Activated CD4-positive, alpha-beta memory T cell treated with anti-CD3 and anti-CD28 coated beads for 36 hours (primary cell): ENCODE measurements around the gene SDHA. TPM values are rescaled to one million over a fixed set of nuclear protein-coding genes. Genes with fewer than 3 reads are reported as not detected.
"Not testable (repeated sequence)": the region's sequence is repeated elsewhere in the genome, so short reads cannot be mapped to it uniquely, and the experiment has no call there.

Experiments used
- CTCF ChIA-PET: fragments of 350-600 bp; sonication (Branson Sonifier 250); formaldehyde crosslinking; loops from one replicate; lab custom pipeline; 2021; ENCODE audit warnings: antibody characterized with exemption, inconsistent platforms; lab: Charles Lee
- POLR2A ChIA-PET: fragments of 350-600 bp; sonication (Branson Sonifier 250); formaldehyde crosslinking; loops from one replicate; lab custom pipeline; 2021; ENCODE audit warnings: antibody characterized with exemption; lab: Charles Lee
- DNase-seq: peaks from one replicate; pipeline ENCODE4 v3.0.0-alpha.2; 2020
- H3K27ac Mint-ChIP-seq: one replicate; pipeline ENCODE4 v1.8.0; 2021; ENCODE audit warnings: mixed read lengths
- H3K27me3 Mint-ChIP-seq: one replicate; pipeline ENCODE4 v1.8.0; 2021; ENCODE audit warnings: mixed read lengths
- H3K36me3 Mint-ChIP-seq: one replicate; pipeline ENCODE4 v1.8.0; 2021; ENCODE audit warnings: mixed read lengths
- H3K4me1 Mint-ChIP-seq: one replicate; pipeline ENCODE4 v1.8.0; 2021; ENCODE audit warnings: low read depth, mixed read lengths
- H3K4me3 Mint-ChIP-seq: one replicate; pipeline ENCODE4 v1.8.0; 2021; ENCODE audit warnings: mild to moderate bottlenecking, mixed read lengths
- H3K9me3 Mint-ChIP-seq: one replicate; pipeline ENCODE4 v1.8.0; 2021; ENCODE audit warnings: mixed read lengths
- intact Hi-C: fragments of 100-400 bp; cut with micrococcal nuclease; formaldehyde crosslinking; loops from one replicate; pipeline ENCODE4 v1.15.1; 2023
- total RNA-seq, 2 experiments: library from RNA; stranded (reverse); gene quantifications; one replicate each; pipeline ENCODE4 v1.2.3, GENCODE V29; 2021

Gene SDHA
- total RNA-seq, 2 experiments from 2014 or later: 142 to 143 TPM

DNA sequence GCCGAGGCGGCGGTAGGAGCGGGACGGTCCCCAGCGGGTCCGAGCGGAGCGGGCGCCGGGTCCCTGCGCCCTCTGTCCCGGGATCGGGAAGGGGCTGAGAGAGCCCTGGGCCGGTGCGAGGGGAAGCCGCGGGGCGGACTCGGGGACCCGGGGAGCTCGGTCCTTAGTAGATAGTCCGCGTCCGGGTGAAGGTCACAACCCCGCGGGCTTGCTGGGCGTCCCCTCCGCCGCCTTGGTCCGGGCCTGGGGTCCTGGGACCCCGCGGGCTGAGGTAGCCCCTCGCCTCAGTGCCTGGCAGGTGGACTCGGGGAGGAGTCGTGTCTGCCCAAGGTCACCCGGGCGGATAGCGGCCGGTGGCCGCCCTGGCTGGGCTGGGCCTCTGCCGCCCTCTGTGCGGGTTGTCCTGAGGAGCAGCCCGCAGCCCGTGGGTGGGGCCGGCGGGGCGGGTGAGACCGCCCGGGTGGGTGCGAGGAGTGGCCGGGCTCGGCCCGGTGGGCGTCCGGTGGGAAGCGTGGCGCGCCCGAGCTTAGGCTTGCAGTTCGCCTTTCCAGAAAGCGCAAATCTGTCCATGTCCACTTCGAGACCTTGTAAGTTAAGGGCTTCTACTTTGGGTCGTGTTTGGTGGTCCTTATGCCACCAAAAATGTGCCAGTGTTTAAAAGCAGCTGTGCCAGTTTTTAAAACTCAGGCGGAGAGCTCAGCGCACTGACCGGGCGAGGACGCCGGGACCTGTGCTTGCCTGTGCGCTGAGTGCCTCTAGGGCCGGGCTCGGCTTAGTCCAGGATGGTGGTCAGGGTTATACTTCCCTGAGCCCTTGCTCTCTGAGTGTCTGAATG is 554 bp downstream of the SDHA start:
- peaks cover 61% of the 10 kb centered on the region for H3K4me1 Mint-ChIP-seq
- H3K9me3 Mint-ChIP-seq: no peaks in the 10 kb centered on the region
- ChIA-PET POLR2A (interaction anchor here (1.0 to 2.2 kb wide), 3 partner anchors 11 to 52 kb away, joined by 3 to 10 read pairs (median 4); partner anchors contain the start of gene PDCD6), CTCF (interaction anchor here (1.0 to 3.6 kb wide), 2 partner anchors 30 to 228 kb away, joined by 3 to 20 read pairs; no protein-coding TSS in a partner anchor)
- peak; percentile 34 for DNase-seq
- peak overlapping the region; percentile 92 for H3K4me3 Mint-ChIP-seq
- intact Hi-C loops: loop anchor here (1.0 to 10.0 kb wide), 4 partner anchors 30 to 236 kb away; partner anchors contain the start of gene PDCD6
- H3K27me3 Mint-ChIP-seq: no peaks in the 10 kb centered on the region
- H3K36me3 Mint-ChIP-seq: peaks cover 15% of the 10 kb centered on the region
- H3K27ac Mint-ChIP-seq: peak overlapping the region; percentile 90

DNA sequence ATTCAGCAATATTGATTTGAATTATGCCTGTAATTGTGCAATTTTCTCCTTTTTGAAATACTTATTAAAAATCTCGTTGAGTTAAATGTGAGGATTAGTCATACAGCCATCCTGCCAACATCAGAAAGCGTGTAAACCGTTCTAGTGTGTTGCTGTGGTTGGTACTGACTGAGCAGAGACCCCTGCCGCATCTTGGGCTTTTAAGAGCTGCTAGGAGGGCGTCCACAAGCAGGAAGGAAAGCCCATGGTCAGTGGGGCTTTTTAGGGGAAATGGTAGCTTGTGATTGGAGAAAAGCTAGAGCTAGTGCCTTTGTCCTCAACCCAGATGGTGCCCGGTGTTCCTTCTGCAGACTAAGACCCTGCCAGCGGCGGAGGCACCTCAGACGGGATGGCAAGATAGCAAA is 1.3 kb downstream of the SDHA start:
- intact Hi-C loops: loop anchor here (1.0 to 10.0 kb wide), 4 partner anchors 31 to 235 kb away; partner anchors contain the start of gene PDCD6
- Mint-ChIP-seq H3K4me1 (peaks cover 58% of the 10 kb centered on the region), H3K4me3 (peak overlapping the region; percentile 92), H3K36me3 (peaks cover 8% of the 10 kb centered on the region), H3K27ac (peak overlapping the region; percentile 90), H3K9me3 (no peaks in the 10 kb centered on the region), H3K27me3 (no peaks in the 10 kb centered on the region)
- DNase-seq: peak; percentile 32
- ChIA-PET CTCF (interaction anchor here (3.6 kb wide), 1 partner anchor 31 kb away, joined by 20 read pairs; no protein-coding TSS in a partner anchor), POLR2A (interaction anchor here (1.0 to 2.2 kb wide), 3 partner anchors 12 to 51 kb away, joined by 3 to 10 read pairs (median 4); partner anchors contain the start of gene PDCD6)

DNA sequence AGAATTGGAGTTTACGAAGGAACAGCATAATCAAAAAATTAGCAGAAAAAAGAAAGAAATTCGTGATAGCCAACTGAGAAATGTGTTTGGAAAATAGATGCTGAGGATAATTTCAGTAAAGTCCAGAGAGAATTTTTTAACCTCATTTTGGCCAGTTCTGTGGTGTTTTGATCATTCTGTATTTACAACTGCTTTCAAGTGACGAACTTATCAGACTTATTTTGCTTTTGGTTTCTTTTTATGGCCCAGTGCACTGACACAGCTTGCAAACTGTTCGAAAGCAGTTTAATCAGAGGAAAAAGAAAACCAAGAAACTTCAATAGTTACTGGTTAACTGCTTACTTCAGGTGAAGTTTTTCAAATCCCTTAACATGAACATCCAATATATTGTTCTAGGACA is 1.9 kb downstream of the SDHA start:
- Mint-ChIP-seq H3K4me1 (peaks cover 54% of the 10 kb centered on the region), H3K9me3 (no peaks in the 10 kb centered on the region), H3K27ac (peak overlapping the region; percentile 90), H3K27me3 (no peaks in the 10 kb centered on the region), H3K36me3 (peaks cover 11% of the 10 kb centered on the region), H3K4me3 (peak overlapping the region; percentile 92)
- POLR2A ChIA-PET: interaction anchor here (1.0 to 1.5 kb wide), 2 partner anchors 13 to 32 kb away, joined by 3 to 4 read pairs; no protein-coding TSS in a partner anchor
- intact Hi-C loops: loop anchor here (1.0 to 10.0 kb wide), 4 partner anchors 31 to 235 kb away; partner anchors contain the start of gene PDCD6
- DNase-seq: no peak
- CTCF ChIA-PET: interaction anchor here (3.6 kb wide), 1 partner anchor 32 kb away, joined by 20 read pairs; no protein-coding TSS in a partner anchor

DNA sequence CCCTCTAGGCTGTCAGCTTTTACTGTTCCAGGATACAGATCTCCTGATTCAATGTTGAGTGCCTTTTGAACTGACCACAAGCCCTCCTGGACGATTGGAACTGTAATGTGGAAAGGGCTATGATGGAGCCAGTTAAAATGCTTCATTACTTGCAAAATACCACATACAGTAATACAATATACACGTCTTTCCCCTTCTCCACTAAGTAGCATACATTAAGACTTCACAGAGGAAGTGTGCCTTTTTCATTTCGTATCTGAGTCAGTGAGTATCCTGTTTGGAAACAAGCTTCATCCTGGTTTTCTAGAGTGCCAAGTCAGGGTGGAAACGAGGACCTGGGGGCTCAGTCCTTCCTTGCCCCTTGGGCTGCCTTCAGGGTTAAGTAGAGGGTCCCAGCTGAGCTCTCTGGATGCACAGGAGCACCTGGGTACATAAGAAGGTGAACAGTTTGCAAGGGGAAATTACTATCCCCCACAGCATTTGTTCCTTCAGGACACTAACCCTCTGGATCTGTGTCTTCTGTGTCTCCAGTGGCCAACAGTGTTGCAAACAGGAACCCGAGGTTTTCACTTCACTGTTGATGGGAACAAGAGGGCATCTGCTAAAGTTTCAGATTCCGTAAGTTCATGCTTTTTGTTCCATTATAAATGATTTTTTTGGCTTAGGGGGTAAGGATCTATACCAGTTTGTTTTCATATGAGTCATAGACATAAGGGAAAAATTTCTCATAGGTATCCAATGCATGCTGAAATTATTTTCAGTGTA is 5.0 kb downstream of the SDHA start:
- Mint-ChIP-seq H3K4me1 (peaks cover 37% of the 10 kb centered on the region), H3K36me3 (peaks cover 23% of the 10 kb centered on the region), H3K27ac (peak overlapping the region; percentile 65)
- H3K9me3 Mint-ChIP-seq, H3K4me3 Mint-ChIP-seq, H3K27me3 Mint-ChIP-seq, CTCF ChIA-PET, POLR2A ChIA-PET, DNase-seq, intact Hi-C loops: not testable (repeated sequence)

DNA sequence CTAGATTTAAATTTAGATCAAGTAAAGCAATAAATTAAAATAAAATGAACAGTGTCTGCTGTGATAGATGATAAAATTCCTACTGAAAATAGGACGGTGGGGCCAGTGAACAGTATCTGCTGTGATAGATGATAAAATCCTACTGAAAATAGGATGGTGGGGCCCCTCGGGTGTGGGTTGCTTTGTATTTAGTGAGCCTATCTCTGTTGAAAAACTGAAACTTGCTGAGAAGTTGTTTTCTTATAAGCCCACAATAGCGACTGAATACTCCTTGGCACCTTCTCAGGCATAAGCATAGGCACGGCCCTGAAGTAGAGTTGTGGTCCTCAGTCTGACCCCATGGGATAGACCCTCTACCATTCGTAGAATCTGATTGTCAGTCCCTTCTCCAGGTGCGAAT is 5.7 kb downstream of the SDHA start:
- no peak for DNase-seq
- Mint-ChIP-seq H3K27me3 (no peaks in the 10 kb centered on the region), H3K4me3 (no peak overlapping the region), H3K27ac (no peak overlapping the region), H3K36me3 (peaks cover 23% of the 10 kb centered on the region), H3K9me3 (no peaks in the 10 kb centered on the region), H3K4me1 (peaks cover 37% of the 10 kb centered on the region)
- ChIA-PET POLR2A (no interaction called here), CTCF (no interaction called here)
- intact Hi-C loops: no loop called here

DNA sequence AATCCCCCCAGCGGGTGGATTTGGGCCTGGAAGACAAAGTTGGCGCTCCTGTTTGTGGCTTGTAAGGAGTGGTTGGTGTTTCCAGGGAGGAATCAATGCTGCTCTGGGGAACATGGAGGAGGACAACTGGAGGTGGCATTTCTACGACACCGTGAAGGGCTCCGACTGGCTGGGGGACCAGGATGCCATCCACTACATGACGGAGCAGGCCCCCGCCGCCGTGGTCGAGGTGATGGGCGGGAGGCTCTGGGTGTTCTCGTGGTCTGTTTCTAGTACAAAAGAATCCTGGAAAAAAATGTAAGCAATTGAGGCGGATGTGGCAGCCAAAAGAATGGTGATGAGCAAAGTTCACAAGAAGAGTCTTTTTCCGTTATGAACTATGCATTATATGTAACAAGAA is 7.2 kb downstream of the SDHA start:
- H3K27ac Mint-ChIP-seq: peak overlapping the region; percentile 39
- intact Hi-C loops: no loop called here
- no peaks in the 10 kb centered on the region for H3K9me3 Mint-ChIP-seq
- H3K27me3 Mint-ChIP-seq: no peaks in the 10 kb centered on the region
- ChIA-PET CTCF (no interaction called here), POLR2A (no interaction called here)
- no peak for DNase-seq
- H3K36me3 Mint-ChIP-seq: peaks cover 30% of the 10 kb centered on the region
- H3K4me3 Mint-ChIP-seq: no peak overlapping the region
- peaks cover 33% of the 10 kb centered on the region for H3K4me1 Mint-ChIP-seq

DNA sequence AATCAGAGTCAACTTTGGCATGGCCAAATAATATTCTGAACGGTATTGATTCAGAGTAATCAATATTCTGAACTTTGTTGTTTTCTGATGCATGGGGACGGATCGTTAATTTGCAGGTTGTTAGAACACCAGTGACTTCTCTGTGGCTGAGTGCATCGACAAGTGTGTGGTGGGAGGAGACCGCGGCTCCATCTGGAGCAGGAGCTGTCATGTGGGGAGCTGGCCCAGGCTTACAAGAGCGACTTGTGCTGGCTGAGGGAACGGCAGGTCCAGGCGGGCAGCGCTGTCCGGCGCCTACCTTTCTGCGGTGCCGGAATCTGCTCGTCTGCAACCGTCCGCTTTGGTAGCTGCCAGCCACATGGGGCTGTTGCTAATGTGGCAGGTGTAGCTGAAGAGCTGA is 9.3 kb downstream of the SDHA start:
- Mint-ChIP-seq H3K4me1 (peaks cover 19% of the 10 kb centered on the region), H3K36me3 (peaks cover 43% of the 10 kb centered on the region)
- CTCF ChIA-PET, POLR2A ChIA-PET, DNase-seq, H3K4me3 Mint-ChIP-seq, H3K27ac Mint-ChIP-seq, H3K9me3 Mint-ChIP-seq, intact Hi-C loops, H3K27me3 Mint-ChIP-seq: not testable (repeated sequence)

DNA sequence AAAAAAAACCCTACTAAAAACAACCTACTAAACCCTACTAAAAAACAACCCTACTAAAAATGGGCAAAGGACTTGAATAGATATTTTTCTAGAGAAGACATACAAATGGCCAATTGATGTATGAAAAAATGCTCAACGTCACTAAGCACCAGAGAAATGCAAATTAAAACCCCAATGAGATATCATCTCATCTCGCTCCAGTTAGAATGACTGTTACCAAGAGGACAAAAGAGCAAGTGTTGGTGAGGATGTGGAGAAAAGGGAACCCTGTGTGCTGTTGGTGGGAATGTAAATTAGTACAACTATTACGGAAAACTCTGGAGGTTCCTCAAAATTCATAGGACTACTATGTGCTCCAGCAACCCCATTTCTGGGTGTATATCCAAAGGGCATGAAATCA is 10.8 kb downstream of the SDHA start:
- ChIA-PET POLR2A (no interaction called here), CTCF (no interaction called here)
- H3K36me3 Mint-ChIP-seq: peaks cover 46% of the 10 kb centered on the region
- peaks cover 6% of the 10 kb centered on the region for H3K4me1 Mint-ChIP-seq
- H3K4me3 Mint-ChIP-seq: no peak overlapping the region
- no peaks in the 10 kb centered on the region for H3K9me3 Mint-ChIP-seq
- no peak for DNase-seq
- no peaks in the 10 kb centered on the region for H3K27me3 Mint-ChIP-seq
- intact Hi-C loops: no loop called here
- no peak overlapping the region for H3K27ac Mint-ChIP-seq

DNA sequence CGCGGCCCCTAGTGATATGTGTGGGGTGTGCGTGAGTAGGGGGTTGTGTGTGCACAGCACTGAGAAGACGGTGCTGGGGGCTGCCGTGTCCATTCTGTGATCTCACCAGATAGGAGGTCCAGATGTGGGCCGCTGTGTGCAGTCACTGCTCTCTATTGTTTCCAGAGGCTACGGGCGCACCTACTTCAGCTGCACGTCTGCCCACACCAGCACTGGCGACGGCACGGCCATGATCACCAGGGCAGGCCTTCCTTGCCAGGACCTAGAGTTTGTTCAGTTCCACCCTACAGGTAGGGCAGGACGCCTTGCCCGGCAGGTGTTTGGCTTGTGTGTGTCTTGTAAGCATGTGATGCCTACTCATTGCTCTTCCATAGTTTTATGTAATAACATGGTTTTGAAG is 12.6 kb downstream of the SDHA start:
- ChIA-PET CTCF (no interaction called here), POLR2A (no interaction called here)
- Mint-ChIP-seq H3K4me3 (no peak overlapping the region), H3K9me3 (no peaks in the 10 kb centered on the region), H3K27me3 (no peaks in the 10 kb centered on the region), H3K27ac (no peak overlapping the region), H3K36me3 (peaks cover 48% of the 10 kb centered on the region), H3K4me1 (peaks cover 4% of the 10 kb centered on the region)
- intact Hi-C loops: no loop called here
- no peak for DNase-seq

DNA sequence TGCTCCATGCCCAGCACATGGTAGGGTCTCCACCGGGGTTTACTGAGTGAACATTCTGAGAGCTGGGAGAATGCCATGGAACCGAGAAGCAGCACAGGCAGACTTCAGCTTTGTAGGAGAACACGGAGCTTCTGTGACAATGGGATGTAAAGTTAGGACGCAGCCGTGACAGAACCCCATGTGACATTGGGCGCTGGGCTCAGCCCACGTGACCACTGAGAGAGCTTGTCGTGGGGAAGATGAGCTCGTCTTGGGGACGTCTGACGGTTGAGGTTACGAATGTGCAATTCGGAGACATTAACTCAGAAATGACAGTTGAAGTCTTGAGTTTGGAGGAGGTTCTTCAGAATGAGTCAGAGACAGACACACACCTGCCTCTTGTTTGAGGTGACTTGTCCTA is 13.5 kb downstream of the SDHA start:
- H3K27ac Mint-ChIP-seq: peak overlapping the region; percentile 13
- peaks cover 4% of the 10 kb centered on the region for H3K4me1 Mint-ChIP-seq
- POLR2A ChIA-PET: no interaction called here
- H3K36me3 Mint-ChIP-seq: peaks cover 48% of the 10 kb centered on the region
- CTCF ChIA-PET: no interaction called here
- intact Hi-C loops: no loop called here
- DNase-seq: peak; percentile 18
- no peaks in the 10 kb centered on the region for H3K27me3 Mint-ChIP-seq
- H3K9me3 Mint-ChIP-seq: no peaks in the 10 kb centered on the region
- no peak overlapping the region for H3K4me3 Mint-ChIP-seq

DNA sequence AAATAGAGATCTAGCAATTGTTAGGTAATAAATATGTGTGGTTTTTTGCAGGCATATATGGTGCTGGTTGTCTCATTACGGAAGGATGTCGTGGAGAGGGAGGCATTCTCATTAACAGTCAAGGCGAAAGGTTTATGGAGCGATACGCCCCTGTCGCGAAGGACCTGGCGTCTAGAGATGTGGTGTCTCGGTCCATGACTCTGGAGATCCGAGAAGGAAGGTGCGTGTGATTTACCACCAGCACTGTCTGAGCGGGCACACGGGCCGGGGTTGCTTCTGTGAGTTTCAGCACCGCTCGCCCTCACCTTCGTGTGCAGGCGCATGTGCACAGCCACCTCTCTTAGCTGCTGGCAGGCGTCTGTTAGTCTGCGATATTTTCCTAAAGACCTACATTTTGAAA is 15.3 kb downstream of the SDHA start:
- intact Hi-C loops, POLR2A ChIA-PET, H3K4me1 Mint-ChIP-seq, H3K27ac Mint-ChIP-seq, CTCF ChIA-PET, H3K9me3 Mint-ChIP-seq, H3K27me3 Mint-ChIP-seq, DNase-seq, H3K4me3 Mint-ChIP-seq: not testable (repeated sequence)
- peaks cover 43% of the 10 kb centered on the region for H3K36me3 Mint-ChIP-seq

DNA sequence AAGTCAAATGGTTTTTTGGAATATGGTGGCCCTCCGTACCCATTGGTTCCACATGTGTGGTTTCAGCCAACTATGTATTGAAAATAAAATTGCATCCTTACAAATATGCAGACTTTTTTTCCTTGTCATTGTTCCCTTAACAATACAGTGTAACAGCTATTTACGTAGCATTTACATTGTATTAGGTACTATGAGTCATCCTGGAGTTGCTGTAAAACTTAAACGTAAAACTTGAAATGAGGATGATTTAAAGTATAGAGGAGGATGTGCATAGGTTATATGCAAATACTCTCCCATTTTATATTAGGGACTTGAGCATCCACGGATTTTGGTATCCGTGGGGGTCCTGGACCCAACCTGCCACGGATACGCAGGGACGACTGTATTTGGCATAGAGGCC is 16.3 kb downstream of the SDHA start:
- H3K4me3 Mint-ChIP-seq: no peak overlapping the region
- intact Hi-C loops: no loop called here
- H3K27me3 Mint-ChIP-seq: no peaks in the 10 kb centered on the region
- CTCF ChIA-PET: no interaction called here
- peaks cover 36% of the 10 kb centered on the region for H3K36me3 Mint-ChIP-seq
- peaks cover 4% of the 10 kb centered on the region for H3K4me1 Mint-ChIP-seq
- no peaks in the 10 kb centered on the region for H3K9me3 Mint-ChIP-seq
- no peak for DNase-seq
- no peak overlapping the region for H3K27ac Mint-ChIP-seq
- POLR2A ChIA-PET: no interaction called here
